ENCODE data around the gene KDSR.

GRCh38 chr18:63291278-63291677 is 75.7 kb downstream of the KDSR start:
- TF ChIP-seq, protein P1, sequence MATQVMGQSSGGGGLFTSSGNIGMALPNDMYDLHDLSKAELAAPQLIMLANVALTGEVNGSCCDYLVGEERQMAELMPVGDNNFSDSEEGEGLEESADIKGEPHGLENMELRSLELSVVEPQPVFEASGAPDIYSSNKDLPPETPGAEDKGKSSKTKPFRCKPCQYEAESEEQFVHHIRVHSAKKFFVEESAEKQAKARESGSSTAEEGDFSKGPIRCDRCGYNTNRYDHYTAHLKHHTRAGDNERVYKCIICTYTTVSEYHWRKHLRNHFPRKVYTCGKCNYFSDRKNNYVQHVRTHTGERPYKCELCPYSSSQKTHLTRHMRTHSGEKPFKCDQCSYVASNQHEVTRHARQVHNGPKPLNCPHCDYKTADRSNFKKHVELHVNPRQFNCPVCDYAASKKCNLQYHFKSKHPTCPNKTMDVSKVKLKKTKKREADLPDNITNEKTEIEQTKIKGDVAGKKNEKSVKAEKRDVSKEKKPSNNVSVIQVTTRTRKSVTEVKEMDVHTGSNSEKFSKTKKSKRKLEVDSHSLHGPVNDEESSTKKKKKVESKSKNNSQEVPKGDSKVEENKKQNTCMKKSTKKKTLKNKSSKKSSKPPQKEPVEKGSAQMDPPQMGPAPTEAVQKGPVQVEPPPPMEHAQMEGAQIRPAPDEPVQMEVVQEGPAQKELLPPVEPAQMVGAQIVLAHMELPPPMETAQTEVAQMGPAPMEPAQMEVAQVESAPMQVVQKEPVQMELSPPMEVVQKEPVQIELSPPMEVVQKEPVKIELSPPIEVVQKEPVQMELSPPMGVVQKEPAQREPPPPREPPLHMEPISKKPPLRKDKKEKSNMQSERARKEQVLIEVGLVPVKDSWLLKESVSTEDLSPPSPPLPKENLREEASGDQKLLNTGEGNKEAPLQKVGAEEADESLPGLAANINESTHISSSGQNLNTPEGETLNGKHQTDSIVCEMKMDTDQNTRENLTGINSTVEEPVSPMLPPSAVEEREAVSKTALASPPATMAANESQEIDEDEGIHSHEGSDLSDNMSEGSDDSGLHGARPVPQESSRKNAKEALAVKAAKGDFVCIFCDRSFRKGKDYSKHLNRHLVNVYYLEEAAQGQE (IDR thresholded peaks at IDR 0.05), result no peak
- no peak for TF ChIP-seq MYC (IDR thresholded peaks at IDR 0.05; ENCODE audit: borderline replicate concordance, low read length)
- TF ChIP-seq, protein P2, sequence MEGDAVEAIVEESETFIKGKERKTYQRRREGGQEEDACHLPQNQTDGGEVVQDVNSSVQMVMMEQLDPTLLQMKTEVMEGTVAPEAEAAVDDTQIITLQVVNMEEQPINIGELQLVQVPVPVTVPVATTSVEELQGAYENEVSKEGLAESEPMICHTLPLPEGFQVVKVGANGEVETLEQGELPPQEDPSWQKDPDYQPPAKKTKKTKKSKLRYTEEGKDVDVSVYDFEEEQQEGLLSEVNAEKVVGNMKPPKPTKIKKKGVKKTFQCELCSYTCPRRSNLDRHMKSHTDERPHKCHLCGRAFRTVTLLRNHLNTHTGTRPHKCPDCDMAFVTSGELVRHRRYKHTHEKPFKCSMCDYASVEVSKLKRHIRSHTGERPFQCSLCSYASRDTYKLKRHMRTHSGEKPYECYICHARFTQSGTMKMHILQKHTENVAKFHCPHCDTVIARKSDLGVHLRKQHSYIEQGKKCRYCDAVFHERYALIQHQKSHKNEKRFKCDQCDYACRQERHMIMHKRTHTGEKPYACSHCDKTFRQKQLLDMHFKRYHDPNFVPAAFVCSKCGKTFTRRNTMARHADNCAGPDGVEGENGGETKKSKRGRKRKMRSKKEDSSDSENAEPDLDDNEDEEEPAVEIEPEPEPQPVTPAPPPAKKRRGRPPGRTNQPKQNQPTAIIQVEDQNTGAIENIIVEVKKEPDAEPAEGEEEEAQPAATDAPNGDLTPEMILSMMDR (IDR thresholded peaks at IDR 0.05), result no peak
- no peak for TF ChIP-seq ZFP36 (IDR thresholded peaks at IDR 0.05; ENCODE audit: borderline replicate concordance, partially characterized antibody)
- TF ChIP-seq FOSL2 (IDR thresholded peaks at IDR 0.05), result no peak
- no peak for TF ChIP-seq FOSL2 (CRISPR knock-in tag; IDR thresholded peaks at IDR 0.05)
- no peak for TF ChIP-seq EP300 (IDR thresholded peaks at IDR 0.05)
- TF ChIP-seq POLR2A (IDR thresholded peaks at IDR 0.05; ENCODE audit: low read length), result no peak
- TF ChIP-seq KDM1A (IDR thresholded peaks at IDR 0.05; ENCODE audit: low read depth), result no peak
- TF ChIP-seq RFX5 (IDR thresholded peaks at IDR 0.05), result no peak

All from A549 (cell line).